ENCODE data around the gene SEMA4C.

SEMA4C gene

GRCh38 chr2:96869822-96870625, at the start of gene SEMA4C:
TSS of gene SEMA4C (minus strand) at chr2:96870080. CDS start at chr2:96867886, 2,194 bp downstream.
- no peak for DNase-seq (ENCODE audit: low read depth in 2 of 3, low spot score in 2 of 3)

- no peak for DNase-seq (ENCODE audit: low read depth in 2 of 3, low spot score in 2 of 3)
Measured at GRCh38 chr2:96918754-96919550, 49.1 kb upstream of the SEMA4C start.

- DNase-seq (ENCODE audit: low read depth in 2 of 3, low spot score in 2 of 3) = no peak
Measured at GRCh38 chr2:96918092-96918753, 48.3 kb upstream of the SEMA4C start.

- no peak for DNase-seq (ENCODE audit: low read depth in 2 of 3, low spot score in 2 of 3)
Measured at GRCh38 chr2:96916646-96917543, 47.0 kb upstream of the SEMA4C start.

GRCh38 chr2:96916156-96916630, 46.3 kb upstream of the SEMA4C start:
- DNase-seq (ENCODE audit: low read depth in 2 of 3, low spot score in 2 of 3) = no peak

GRCh38 chr2:96914332-96914731, 44.5 kb upstream of the SEMA4C start:
- no peak for DNase-seq (ENCODE audit: low read depth in 2 of 3, low spot score in 2 of 3)

GRCh38 chr2:96913398-96914202, 43.7 kb upstream of the SEMA4C start:
- peak in 2 of 3 experiments; percentile 12 to 19 for DNase-seq (ENCODE audit: low read depth in 2 of 3, low spot score in 2 of 3)

GRCh38 chr2:96913117-96913397, 43.2 kb upstream of the SEMA4C start:
- DNase-seq (ENCODE audit: low read depth in 2 of 3, low spot score in 2 of 3) = no peak

- no peak for DNase-seq (ENCODE audit: low read depth in 2 of 3, low spot score in 2 of 3)
Measured at GRCh38 chr2:96912346-96913116, 42.7 kb upstream of the SEMA4C start.

- DNase-seq (ENCODE audit: low read depth in 2 of 3, low spot score in 2 of 3) = no peak
Measured at GRCh38 chr2:96909611-96910021, 39.7 kb upstream of the SEMA4C start.

- no peak for DNase-seq (ENCODE audit: low read depth in 2 of 3, low spot score in 2 of 3)
Measured at GRCh38 chr2:96907115-96908041, 37.5 kb upstream of the SEMA4C start.

GRCh38 chr2:96906729-96907114, 36.8 kb upstream of the SEMA4C start:
- no peak for DNase-seq (ENCODE audit: low read depth in 2 of 3, low spot score in 2 of 3)

- no peak for DNase-seq (ENCODE audit: low read depth in 2 of 3, low spot score in 2 of 3)
Measured at GRCh38 chr2:96903815-96904214, 33.9 kb upstream of the SEMA4C start.

GRCh38 chr2:96903318-96903717, 33.4 kb upstream of the SEMA4C start:
- DNase-seq (ENCODE audit: low read depth in 2 of 3, low spot score in 2 of 3) = no peak

- DNase-seq (ENCODE audit: low read depth in 2 of 3, low spot score in 2 of 3) = no peak
Measured at GRCh38 chr2:96900237-96900636, 30.4 kb upstream of the SEMA4C start.

- no peak for DNase-seq (ENCODE audit: low read depth in 2 of 3, low spot score in 2 of 3)
Measured at GRCh38 chr2:96899413-96899741, 29.5 kb upstream of the SEMA4C start.

- DNase-seq (ENCODE audit: low read depth in 2 of 3, low spot score in 2 of 3) = no peak
Measured at GRCh38 chr2:96898641-96899412, 28.9 kb upstream of the SEMA4C start.

GRCh38 chr2:96898135-96898505, 28.2 kb upstream of the SEMA4C start:
- no peak for DNase-seq (ENCODE audit: low read depth in 2 of 3, low spot score in 2 of 3)
